ENCODE data around the gene CYSLTR2.

DNA sequence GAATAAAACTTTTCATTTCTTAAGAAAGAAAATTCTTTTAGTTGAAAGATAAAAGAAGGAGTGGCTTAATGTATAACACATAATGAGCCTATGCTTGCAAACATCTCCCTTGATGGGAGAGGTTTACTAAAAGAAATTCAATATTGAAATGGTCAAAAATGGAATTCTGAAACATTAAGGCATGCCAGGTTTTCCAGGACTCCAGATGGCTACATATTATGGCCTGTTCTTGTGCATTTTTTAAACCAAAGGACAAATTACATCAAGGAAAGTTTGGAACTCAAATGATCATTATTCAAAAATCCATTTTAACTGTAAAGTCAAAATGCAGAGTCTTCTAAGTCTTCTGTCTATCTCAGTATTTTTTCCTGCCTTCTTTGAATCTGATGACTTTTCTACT lies 19.1 kb upstream of the CYSLTR2 start:
- TF ChIP-seq EZH2 (IDR thresholded peaks at IDR 0.05; ENCODE audit: low read length, unreplicated experiment): no peak
- no peak for TF ChIP-seq CTCF (conservative IDR thresholded peaks at IDR 0.05; ENCODE audit: low read depth, low read length)
- no peak for TF ChIP-seq EZH2phosphoT487 (IDR thresholded peaks at IDR 0.05; ENCODE audit: borderline replicate concordance, low read length)

Measured in PC-3 (cell line).